CD4-positive, alpha-beta T cell treated with Interleukin-15 for 1 hour (primary cell): ENCODE results near the gene SLC9A7.

ENCODE experiments used
- DNase-seq: peaks from one replicate; pipeline ENCODE4 v3.0.0-alpha.2; 2020

SLC9A7 gene

GRCh38 chrX:46597771-46598170 is 161.1 kb downstream of the SLC9A7 start:
- DNase-seq, result no peak

DNA sequence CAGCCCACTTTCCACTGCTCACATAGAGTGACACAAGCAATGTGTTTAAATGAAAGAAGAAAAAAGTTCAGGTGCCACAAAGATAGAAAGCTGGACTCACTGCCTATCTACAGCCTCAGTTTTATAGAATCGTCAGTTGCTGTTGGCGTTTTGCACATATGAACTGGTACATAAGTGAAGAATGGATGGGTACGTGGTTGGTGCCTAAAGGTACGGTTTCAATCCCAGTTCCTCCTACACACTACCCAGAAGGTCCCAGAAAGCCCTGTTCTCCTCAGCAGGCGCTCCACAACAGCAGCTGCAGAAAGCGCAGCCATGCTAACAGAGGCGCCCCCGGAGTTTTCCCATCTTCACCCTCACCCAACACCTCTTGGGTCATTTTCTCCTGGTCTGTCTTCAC is 161.7 kb downstream of the SLC9A7 start:
- no peak for DNase-seq

GRCh38 chrX:46595084-46595483 is 163.8 kb downstream of the SLC9A7 start:
- no peak for DNase-seq

DNA sequence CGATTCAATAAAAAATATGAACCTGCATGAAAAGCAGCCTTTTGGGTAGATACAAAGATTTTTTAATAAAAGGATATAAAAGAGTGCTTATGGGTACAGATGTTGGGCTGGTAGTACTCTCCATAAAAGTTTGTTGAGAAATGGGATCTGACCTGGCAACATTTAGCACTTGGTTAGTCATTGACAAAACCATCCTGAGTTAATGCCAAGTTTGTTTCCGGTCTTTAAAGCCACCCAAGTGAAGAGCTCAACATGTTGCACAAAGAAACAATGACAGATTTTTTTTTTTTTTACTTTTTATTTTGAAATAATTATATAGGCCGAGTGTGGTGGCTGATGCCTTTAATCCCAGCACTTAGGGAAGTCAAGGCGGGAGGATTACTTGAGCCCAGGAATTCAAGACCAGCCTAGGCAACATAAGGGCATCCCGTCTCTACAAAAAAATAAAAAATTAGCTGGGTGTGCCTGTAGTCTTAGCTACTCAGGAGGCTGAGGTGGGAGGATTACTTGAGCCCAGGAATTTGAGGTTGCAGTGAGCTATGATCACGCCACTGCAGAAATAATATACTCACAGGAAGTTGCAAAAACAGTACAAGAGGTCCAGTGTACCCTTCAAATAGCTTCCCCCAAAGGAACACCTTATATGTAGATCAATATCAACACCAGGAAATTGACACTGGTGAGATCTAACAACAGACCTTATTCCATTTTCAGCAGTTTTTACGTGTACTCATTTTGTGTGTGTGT is 168.8 kb downstream of the SLC9A7 start:
- no peak for DNase-seq

GRCh38 chrX:46588263-46588662 is 170.7 kb downstream of the SLC9A7 start:
- DNase-seq, result no peak

- no peak for DNase-seq
These were observed 171.2 kb downstream of the SLC9A7 start for GRCh38 chrX:46587753-46588171.

DNA sequence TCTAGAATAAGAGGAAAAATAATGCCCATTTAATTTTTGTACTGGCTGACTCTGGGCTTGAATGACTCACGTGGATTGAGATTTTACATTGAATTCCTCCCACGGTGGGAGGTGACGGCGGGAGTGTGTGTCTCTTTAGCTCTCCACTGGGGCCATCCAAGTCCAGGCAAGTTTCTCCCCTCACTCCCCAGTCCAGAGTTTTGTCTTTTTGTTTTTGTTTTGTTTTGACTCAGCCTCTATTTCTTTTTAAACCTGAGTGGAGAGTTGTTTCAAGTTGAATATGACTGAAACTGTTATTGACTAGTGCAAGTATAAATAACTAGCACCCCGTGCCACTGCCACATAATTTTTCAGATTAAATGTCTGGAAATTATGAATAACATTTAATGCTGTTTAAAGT is 171.8 kb downstream of the SLC9A7 start:
- no peak for DNase-seq

- no peak for DNase-seq
These were observed 174.2 kb downstream of the SLC9A7 start for GRCh38 chrX:46584736-46585135.

GRCh38 chrX:46582966-46583365 is 176.0 kb downstream of the SLC9A7 start:
- DNase-seq, result no peak

DNA sequence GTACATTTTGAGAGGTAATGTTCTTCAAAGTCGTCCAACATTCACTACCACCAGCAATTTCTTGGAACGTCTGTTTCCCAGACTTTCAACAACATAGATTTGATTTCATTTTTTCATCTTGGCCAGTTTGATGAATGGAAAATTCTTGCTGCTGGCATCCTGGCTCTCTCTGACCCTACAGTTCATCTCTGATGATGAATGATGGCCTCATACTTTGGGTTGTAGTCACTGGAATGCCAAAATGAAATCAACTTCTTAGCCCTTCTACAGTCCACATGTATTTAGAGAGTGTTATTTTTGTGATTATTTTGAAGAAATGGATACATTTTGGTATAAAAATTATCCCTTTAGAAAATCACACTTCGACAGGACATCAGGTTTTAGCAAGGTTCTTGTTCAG is 176.6 kb downstream of the SLC9A7 start:
- DNase-seq, result no peak

DNA sequence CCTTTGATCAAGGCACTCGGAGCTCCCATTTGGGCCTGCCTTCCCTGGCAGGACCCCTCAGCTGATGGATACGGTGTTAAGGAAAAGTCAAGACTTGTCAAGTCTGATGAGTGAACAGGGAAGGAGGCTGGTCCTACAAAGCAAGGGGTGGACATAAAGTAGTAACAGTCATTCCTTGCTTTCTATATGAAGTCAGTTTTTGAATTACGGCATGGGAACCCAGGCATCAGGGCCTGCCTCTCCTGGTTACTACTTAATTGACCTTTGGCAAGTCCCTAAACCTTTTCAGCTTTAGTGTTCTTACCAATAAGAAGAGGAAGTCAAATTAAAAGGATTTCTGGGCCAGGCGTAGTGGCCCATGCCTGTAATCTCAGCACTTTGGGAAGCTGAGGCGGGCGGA is 178.3 kb downstream of the SLC9A7 start:
- DNase-seq, result no peak

GRCh38 chrX:46579250-46579649 is 179.7 kb downstream of the SLC9A7 start:
- no peak for DNase-seq

- DNase-seq, result no peak
These were observed 181.5 kb downstream of the SLC9A7 start for GRCh38 chrX:46577221-46578005.

DNA sequence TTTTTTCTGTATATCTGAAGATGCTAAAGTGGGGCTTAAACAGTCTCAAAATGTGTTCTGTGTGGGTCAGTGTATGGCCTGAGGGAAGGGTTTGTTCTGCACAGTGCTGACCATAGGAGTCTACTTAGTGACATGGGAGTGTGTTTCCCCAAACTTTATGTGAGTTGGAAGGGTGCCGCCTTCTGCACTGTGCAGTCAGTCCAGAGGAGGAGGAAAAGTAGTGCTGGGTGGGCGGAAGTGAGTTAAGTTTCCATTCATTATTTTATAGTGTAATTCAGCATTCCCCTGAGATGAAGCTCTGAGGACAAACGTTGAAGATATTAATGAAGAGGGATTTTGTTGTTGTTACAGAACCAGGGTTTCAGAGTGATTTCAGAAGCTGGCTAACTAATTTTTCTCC is 182.5 kb downstream of the SLC9A7 start:
- no peak for DNase-seq

DNA sequence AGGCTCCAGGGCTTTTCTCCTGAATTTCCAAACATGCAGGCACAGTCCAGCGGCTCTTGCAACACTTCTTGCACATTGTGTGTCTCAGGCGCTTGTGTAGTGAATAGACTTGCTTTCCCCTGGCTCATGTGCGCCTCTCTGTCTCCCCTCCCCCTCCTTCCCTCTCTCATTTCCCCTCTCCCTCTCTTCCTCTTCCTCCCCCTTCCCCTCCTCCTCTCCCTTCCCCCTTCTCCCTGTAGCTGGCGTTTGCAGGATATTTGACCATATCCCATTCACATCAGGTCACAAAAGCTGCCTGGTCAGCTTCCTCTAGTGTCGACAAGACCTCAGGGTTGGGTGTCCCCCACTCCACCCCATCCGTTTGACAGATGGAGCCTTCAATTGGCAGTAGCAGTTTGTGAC is 182.9 kb downstream of the SLC9A7 start:
- DNase-seq, result no peak

DNA sequence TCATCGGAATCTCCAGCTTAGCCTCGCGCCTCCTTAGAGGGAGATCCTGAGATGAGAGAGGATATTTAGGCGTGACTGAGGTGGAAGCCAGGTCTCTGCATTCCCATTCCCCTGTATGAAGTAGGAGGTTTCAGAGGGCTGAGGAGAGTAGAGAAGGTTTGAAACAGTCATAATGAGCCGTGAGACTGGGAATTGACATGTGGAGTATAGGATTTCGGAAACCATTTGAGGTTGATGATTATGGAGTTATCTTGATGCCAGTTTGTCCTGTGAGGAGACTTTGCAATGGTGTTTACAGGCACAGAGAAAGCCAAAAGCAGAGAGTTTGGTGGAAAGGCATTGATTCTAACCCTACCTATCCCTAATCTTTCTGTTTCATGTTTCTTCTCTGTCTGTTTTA is 183.3 kb downstream of the SLC9A7 start:
- no peak for DNase-seq

- DNase-seq, result peak; percentile 21
These were observed 184.0 kb downstream of the SLC9A7 start for GRCh38 chrX:46574774-46575381.

DNA sequence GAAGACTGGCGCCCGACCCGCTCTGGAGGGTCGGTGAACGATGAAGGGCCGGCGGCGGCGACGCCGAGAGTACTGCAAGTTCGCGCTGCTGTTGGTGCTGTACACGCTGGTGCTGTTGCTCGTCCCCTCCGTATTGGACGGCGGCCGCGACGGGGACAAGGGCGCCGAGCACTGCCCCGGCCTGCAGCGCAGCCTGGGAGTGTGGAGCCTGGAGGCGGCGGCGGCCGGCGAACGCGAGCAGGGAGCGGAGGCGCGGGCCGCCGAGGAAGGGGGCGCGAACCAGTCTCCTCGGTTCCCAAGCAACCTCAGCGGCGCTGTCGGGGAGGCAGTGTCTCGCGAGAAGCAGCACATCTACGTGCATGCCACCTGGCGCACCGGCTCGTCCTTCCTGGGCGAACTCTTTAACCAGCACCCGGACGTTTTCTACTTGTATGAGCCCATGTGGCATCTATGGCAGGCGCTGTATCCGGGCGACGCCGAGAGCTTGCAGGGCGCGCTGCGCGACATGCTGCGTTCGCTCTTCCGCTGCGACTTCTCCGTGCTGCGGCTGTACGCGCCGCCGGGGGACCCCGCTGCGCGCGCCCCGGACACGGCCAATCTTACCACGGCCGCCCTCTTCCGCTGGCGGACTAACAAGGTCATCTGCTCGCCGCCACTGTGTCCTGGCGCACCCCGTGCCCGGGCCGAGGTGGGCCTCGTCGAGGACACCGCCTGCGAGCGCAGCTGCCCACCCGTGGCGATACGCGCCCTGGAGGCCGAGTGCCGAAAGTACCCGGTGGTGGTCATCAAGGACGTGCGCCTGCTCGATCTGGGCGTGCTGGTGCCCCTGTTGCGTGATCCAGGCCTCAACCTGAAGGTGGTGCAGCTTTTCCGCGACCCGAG is 184.8 kb downstream of the SLC9A7 start:
- peak; percentile 72 for DNase-seq

DNA sequence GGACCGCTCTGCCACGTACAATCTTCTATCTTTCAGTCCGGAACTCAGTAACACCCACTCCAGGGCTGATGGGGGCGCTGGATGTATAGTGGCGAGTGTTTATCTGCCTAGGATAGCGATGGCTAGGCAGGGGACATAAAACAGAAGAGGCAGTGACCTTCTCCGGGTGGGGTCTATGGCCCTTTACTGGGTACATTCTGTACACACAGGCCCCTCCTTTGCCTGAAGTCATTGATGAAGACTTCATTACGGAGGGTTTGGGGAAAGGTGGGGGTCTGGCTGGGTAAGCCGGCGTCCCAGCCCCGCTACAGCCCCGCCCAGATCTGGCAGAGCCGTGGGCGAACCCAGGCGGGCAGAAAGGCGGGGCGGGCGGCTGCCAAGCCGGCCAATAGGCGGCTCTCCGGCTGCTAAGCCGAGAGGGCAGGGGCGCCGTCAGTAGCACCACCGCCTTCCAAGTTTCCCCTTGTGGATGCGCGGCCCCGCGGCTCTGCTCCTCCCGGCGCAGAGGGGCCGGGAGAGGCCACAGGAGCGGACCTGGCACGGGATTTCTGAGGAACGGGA is 185.5 kb downstream of the SLC9A7 start, which contains the start of gene CHST7:
TSS of gene CHST7 (plus strand) at position 435 of the 561 bp plus-strand sequence. CDS start 167 bp downstream, outside the sequence.
- peak; percentile 63 for DNase-seq

DNA sequence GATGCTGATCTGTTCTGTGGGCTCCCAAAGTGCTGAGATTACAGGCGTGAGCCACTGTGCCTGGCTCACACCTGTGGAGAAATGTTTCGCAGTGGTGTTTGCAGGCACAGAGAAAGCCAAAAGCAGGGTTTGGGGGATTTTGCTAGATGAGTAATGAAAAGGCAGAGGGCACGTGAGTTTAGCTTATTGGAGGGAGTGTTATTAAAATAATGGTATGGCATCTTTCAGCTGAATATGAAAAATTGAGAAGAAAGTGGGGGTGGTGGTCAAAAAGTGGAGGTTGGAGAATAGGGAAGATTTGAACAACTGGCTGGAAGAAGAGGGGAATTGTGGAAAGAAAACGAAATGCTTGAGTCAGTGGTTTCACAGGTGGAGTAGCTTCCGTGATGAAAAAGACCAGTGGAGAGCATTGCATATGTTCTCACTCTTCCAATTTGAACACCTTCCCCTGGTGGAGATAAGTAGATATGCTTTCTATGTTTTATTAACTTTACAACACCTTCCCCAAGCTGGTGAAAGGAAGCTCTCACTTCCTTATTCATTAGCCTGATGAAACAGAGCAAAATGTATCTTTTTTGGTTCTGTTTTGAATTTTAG is 186.5 kb downstream of the SLC9A7 start:
- no peak for DNase-seq

GRCh38 chrX:46571423-46572339 is 187.2 kb downstream of the SLC9A7 start:
- DNase-seq, result no peak
